Measurements from ENCODE around the gene ZFP62. TPM values are rescaled to one million over a fixed set of nuclear protein-coding genes. Genes with fewer than 3 reads are reported as not detected.
A peak's percentile ranks its signal among the peaks of the same experiment; 100 is the strongest.

Gene ZFP62
- total RNA-seq, 1 donor from 2014 or later = 22.6 TPM

DNA sequence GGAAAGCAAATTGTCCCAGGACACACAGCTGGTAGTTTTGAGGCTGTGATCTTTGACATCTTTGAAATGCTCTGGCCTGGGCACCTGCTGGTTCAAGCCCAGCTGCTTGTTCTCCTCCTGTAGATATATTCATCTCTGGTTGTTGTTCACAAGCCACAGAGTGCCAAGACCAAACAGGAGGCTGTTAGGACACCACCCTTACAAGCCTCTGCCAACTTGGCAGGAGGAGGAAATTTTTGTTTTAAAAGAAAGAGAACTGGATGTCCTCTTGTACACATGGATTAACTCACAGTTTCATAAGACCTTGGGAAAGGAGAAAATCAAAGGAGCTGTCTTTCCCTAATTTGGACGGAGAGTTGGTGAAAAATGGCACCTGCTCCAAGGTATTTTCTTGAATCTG is 8.5 kb upstream of the ZFP62 start:
- DNase-seq = no peak
- Histone ChIP-seq H3K27ac (peak overlapping the region; percentile 47), H3K4me3 (no peak overlapping the region), H3K4me1 (peaks cover 6% of the 10 kb centered on the region), H3K27me3 (no peaks in the 10 kb centered on the region), H3K36me3 (no peaks in the 10 kb centered on the region), H3K9me3 (no peaks in the 10 kb centered on the region)
- intact Hi-C loops (cut with DNase I) = no loop called here
- TF ChIP-seq, protein P1, sequence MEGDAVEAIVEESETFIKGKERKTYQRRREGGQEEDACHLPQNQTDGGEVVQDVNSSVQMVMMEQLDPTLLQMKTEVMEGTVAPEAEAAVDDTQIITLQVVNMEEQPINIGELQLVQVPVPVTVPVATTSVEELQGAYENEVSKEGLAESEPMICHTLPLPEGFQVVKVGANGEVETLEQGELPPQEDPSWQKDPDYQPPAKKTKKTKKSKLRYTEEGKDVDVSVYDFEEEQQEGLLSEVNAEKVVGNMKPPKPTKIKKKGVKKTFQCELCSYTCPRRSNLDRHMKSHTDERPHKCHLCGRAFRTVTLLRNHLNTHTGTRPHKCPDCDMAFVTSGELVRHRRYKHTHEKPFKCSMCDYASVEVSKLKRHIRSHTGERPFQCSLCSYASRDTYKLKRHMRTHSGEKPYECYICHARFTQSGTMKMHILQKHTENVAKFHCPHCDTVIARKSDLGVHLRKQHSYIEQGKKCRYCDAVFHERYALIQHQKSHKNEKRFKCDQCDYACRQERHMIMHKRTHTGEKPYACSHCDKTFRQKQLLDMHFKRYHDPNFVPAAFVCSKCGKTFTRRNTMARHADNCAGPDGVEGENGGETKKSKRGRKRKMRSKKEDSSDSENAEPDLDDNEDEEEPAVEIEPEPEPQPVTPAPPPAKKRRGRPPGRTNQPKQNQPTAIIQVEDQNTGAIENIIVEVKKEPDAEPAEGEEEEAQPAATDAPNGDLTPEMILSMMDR (IDR thresholded peaks at IDR 0.05) = no peak
- no peak for ATAC-seq

DNA sequence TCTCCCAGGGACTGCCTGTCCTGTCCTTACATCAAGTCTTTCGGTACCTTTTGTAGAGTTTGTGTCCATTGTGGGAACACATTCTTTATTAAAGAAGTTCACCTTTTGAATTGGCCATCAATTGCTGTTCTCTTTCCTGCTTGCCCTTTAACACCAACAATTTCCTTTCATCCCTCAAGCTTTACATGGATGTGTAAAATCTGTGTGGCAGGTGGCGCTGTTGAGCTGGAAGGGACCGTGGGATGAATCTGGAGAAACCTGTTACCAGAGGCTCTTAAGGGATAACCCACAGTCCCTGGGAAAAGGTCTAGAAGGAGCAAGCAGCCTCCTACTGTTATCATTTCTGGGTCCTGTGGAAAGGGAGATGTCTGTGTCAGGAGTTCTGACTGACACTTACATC is 7.9 kb upstream of the ZFP62 start:
- Histone ChIP-seq H3K4me3 (no peak overlapping the region), H3K4me1 (peaks cover 3% of the 10 kb centered on the region), H3K36me3 (no peaks in the 10 kb centered on the region), H3K27me3 (no peaks in the 10 kb centered on the region), H3K9me3 (no peaks in the 10 kb centered on the region), H3K27ac (no peak overlapping the region)
- ATAC-seq = peak; percentile 89
- intact Hi-C loops (cut with DNase I) = no loop called here
- TF ChIP-seq, protein P1 (IDR thresholded peaks at IDR 0.05) = peak; percentile 84
- peak; percentile 90 for DNase-seq

DNA sequence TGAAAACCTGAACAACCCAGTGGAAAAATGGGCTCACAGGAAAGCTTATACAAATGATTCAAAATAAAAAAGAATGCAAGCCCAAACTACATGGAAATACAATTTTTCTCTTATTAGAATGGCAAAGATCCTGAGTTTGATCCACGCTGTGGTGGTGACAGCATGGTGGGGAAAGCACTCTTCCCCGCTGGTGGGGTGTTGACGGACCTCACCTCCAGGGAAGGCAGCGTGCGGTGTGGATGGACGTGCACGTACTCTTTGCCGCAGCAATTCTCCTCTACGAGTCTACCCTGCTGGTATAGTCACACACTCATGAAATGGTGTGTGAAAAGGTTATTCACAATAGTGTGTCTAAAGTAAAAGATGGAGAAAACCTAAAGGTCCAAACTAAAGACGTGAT is 5.9 kb upstream of the ZFP62 start:
- TF ChIP-seq, protein P1 (IDR thresholded peaks at IDR 0.05) = no peak
- H3K4me1 ChIP-seq = no peaks in the 10 kb centered on the region
- intact Hi-C loops (cut with DNase I) = no loop called here
- no peaks in the 10 kb centered on the region for H3K27me3 ChIP-seq
- H3K27ac ChIP-seq = no peak overlapping the region
- no peak for DNase-seq
- no peak for ATAC-seq
- H3K36me3 ChIP-seq = no peaks in the 10 kb centered on the region
- H3K9me3 ChIP-seq = no peaks in the 10 kb centered on the region
- H3K4me3 ChIP-seq = no peak overlapping the region

DNA sequence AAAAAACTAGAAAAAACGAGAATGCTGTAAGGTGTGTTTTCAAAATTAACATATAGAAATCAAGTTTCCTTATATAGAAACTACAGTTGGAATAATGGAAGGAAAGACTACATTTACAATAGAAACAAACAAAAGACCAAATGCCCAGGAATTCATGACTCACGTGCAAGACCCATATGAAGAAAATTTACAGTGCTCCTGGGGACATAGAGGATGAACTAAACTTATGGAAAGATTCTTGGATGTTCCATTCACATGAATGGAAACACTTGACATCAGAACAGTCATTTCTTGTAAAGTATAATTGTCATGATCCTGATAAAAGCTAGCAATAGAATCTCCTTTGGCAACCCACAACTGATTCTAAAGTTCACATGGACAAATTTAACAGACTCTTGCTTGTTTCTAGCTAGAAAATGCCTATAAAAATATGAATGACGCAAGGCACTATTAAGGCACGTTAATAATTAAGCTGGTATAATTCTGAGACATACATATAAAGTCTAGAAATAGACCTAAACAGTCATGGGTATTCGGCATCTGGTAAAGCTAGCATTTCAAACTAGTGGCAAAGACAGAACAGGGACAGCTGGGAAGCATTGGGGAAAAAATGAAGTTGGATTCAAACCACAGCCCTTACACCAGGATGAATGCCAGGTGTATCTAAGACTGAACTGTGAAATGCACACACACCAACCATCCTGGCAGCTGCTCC is 5.1 kb upstream of the ZFP62 start:
- ATAC-seq = no peak
- no peaks in the 10 kb centered on the region for H3K27me3 ChIP-seq
- H3K36me3 ChIP-seq = no peaks in the 10 kb centered on the region
- intact Hi-C loops (cut with DNase I) = no loop called here
- H3K4me3 ChIP-seq = no peak overlapping the region
- H3K4me1 ChIP-seq = no peaks in the 10 kb centered on the region
- TF ChIP-seq, protein P1 (IDR thresholded peaks at IDR 0.05) = no peak
- no peak overlapping the region for H3K27ac ChIP-seq
- H3K9me3 ChIP-seq = no peaks in the 10 kb centered on the region
- DNase-seq = no peak

DNA sequence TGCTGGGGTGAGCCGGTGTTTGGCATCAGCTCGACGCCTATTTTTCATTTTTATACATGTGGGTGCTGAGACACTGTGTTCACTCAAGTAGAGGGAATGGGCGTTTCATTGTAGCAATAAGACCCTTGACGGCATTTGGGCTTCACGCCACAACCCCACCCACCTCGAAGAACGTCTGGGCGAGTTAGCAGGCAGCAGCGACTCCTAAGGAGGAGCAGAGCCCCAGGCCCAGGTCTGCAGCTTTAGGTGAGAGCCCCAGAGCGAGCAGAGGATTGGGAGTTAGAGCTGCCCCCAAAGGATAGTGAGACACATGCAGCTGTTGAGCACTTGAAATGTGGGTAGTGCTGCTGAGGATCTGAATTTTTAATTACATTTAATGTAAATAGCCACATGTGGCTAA is 1.6 kb upstream of the ZFP62 start:
- intact Hi-C loops (cut with DNase I) = no loop called here
- no peak overlapping the region for H3K4me3 ChIP-seq
- no peaks in the 10 kb centered on the region for H3K36me3 ChIP-seq
- TF ChIP-seq, protein P1 (IDR thresholded peaks at IDR 0.05) = no peak
- H3K27ac ChIP-seq = no peak overlapping the region
- peaks cover 8% of the 10 kb centered on the region for H3K4me1 ChIP-seq
- no peaks in the 10 kb centered on the region for H3K9me3 ChIP-seq
- no peak for ATAC-seq
- H3K27me3 ChIP-seq = no peaks in the 10 kb centered on the region
- no peak for DNase-seq

Measured in upper lobe of right lung (tissue), 1 donor.